Globus pallidus (tissue), 1 donor: ENCODE results near the gene THRA.

ENCODE experiments used
- DNase-seq: peaks from one replicate; pipeline ENCODE4 v3.0.0-alpha.2; 2015; ENCODE audit warnings: low spot score

THRA gene

DNA sequence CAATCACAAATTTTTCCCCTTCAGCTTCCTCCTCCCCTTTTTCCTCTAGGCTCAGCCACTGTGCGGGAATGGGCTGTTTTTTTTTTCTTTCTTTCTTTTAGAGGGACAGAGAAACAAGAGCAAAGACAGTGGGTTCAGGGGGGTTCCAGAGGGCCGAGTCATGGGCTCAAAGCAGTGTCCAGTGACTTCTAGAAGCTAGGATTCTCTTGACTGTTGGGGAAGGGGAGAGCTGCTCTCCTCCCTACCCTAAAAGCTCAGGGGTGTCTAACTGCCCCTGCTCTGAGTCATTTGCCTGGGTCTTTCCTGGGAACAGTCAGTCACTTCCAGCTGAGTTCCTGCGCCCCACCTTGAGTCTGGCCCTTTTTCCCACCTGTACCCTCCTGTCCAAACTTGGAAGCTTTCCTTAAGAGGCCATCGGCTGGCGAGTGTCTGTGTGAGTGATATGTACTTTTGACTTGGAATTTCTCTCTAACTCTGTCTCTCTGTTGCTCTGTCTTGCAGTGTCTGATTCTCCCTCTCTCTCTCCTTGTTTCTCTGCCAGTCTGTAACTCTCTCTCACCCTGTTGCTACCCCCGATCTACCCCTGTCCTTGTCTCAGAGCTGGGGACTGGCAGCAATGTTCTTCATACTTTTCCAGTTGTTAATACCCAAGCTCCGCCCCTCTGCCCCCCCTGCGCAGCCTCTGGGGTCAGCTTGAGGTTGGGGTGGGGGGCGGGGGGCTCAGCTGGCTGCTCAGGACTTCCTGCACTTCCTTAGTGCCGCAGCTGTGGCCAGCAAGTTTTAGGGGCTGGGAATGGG lies 2.4 kb downstream of the THRA start:
- DNase-seq = peak; percentile 61

GRCh38 chr17:40065769-40066510 lies 3.2 kb downstream of the THRA start:
- DNase-seq = no peak

GRCh38 chr17:40067710-40068109 lies 4.9 kb downstream of the THRA start:
- DNase-seq = no peak

- DNase-seq = peak; percentile 60
Observed at GRCh38 chr17:40068129-40068581, 5.4 kb downstream of the THRA start.

DNA sequence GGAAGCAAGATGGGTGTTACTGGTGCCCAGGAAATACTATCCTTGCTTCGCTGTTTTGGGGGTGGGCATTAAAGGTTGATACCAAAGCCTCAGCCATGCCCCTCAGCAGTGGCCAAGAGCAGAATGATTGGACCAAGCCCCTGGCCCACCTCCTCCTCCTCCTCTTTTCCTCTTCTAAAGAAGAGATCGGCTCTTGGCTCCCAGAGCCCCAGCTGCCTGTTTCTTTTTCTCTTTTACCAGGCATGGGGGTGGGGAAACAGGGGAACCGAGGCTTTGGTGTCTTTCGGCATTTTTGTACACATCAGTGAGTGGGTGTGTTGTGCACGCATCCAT lies 5.8 kb downstream of the THRA start:
- no peak for DNase-seq

DNA sequence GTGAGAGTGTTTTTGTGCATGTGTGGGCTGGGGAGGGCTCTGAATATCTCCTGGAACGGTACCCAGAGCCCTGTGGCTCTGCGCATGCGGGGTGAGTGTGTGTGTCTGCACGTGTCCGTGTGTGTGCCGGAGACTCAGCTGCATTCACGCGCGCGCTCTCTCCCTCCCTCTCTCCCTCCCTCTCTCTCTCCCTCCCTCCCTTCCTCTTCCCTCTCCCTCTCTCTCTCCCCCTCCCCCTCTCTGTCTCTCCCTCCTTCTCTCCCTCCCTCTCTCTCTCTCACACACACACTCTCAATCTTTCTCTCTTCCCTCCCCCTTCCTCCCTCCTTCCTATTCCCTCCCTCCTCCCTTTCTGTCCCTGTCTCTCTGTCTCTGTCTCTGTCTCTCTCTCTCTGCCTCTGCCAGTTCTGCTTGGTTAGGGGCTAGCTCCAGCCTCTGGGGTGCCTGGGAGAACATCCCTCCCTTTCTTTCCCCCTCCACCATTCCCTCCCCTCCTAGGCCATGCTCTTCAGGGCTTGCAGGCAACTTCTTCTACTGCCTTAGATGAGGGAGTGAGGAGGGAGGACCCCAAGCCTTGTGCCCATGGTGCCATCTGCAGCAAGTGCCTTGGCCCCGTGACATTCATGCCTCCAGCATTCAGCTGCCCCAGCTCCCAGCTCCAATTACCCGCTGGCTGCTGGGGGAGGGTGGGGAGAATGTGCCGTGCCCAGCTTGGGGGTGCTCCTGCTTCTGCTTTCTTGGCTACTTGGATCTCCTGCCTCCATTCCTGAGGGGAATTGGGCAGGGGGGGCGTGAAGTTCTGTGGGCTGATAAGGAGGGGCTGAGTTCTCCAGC lies 6.4 kb downstream of the THRA start:
- DNase-seq = peak; percentile 96

DNA sequence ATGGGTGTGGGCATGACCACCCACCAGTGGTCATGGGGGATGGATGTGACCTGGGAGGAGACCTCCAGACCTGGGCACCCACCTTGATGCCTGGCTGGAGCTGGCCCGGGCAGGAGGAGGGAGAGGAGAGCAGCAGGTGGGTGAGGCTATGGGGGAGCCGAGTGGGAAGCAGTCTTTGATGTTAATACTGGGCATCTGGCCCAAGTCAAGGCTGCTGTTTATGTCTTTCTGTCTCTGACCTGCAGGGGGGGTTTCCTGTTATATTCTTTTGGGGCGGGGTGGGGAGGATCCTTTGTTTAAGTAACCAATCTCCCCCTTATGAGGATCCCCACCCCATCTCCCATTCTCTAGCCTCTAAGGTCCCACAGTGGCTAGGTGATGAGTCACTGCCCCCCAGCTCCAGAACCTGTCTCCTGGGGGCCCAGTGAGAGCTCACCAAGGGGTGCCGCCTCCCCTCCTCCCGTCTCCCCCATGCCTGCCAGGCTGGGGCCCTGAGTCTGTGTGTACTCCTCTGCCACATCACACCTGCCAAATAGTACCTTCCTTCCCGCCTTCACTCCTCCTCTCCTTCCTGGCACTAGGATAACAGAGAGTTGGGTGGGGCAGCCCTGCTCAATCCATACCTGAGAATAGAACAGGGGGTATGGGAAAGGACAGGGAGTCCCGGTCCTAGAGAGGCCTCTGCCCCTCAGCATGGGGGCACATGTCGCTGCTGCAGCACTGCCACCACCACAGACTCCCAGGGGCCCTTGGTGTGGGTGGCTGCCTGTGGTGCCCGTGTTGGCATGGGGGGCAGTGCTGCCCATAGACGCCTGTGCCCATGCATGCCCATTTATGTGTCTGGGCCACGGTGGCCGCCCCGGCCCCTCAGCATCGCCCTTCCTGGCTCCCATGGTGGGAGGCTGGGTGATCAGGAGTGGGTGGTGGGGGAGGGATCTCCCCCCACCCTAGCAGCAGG lies 7.3 kb downstream of the THRA start:
- DNase-seq = peak; percentile 57

DNA sequence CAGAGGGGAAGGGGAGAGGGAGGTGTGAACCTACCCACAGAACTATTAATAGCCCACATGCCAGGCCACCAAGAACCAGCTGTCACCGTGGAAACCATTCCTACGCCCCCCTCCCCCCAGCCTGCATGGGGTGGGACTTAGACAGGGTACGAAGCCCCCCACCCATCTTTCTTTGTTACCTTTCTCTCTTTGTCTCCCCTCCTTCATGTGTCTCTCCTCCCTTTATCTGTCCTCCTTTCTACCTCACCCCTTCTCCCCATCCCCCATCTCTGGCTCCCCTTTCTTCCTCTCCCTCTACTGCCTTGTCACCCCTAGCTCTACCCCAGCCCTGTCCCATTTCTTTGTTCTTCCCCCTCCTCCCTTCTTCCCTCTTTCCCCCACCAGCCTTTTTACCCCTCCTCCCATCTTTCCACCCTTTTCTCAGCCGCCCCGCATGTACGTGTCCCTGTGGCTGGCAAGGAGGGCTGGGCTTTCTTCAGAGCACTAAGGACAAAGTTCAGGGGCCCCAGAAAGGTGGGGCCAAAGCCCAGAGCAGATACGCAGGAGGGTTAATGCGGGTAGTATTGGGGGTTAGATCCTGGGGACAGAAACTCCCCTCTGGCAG lies 8.0 kb downstream of the THRA start:
- no peak for DNase-seq

GRCh38 chr17:40071313-40072039 lies 8.7 kb downstream of the THRA start:
- peak; percentile 82 for DNase-seq

DNA sequence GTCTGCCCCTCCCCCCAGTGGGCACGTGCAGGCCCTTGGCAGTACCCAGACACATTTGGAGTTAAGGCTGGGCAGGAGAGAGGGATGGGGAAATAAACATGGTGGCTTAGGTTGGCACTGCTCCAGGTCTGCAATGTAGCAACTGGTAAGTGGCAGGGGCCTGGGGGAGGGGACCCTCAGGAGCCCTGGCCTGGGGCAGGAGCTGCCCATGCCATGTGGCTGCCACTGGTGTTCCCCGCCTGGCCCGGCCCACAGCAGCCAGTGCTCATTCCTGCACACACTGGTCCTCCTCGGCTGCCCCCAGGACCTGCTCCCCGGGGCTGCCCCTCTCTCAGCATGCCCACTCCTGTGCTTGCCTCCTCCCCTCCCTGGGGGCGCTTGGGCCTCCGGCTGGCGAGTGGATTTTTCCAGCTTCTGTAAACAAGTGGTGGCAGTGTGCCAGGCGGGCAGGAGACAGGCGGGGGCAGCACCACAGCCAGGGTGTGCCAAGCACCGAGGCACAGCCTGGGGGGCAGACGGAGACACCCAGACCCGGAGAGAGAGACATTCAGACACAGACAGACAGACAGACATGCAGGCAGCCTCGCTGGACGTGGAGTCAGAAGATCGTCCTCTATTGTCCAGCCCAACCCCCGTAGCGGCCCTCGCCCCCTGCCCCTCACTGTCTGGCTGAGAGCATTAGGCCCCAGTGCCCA lies 9.4 kb downstream of the THRA start:
- peak; percentile 97 for DNase-seq

DNA sequence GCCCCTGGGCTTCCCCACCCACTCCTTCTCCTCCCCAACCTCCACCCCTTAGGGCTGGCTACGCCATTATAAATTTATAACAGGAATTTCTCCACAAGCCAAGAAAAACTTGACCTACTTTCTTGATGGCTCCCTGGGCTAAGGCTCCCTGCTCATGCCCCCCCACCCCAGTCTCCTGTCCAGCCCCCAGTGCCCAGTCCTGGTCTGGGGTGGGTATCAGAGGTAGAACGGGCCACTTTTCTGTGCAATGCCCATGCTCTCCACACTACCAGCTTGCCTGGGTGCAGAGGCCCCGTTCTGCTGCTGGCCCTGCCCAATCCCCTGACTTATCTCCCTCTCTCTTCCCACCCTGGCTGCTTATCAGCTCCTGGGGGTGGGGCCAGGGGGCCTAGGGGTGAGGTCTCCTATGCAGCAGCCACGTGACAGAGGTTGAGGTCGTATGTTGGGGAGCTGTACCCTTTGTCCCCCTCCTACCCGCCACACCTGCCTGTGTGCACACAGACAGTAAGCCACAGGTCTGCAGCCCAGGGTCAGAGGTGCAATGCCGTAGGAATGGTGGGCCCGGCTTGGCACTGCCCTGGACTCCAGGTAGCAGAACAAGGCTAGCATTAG lies 10.1 kb downstream of the THRA start:
- no peak for DNase-seq

- peak; percentile 67 for DNase-seq
Observed at GRCh38 chr17:40073454-40074174, 10.8 kb downstream of the THRA start.

- no peak for DNase-seq
Observed at GRCh38 chr17:40074175-40074512, 11.4 kb downstream of the THRA start.

GRCh38 chr17:40074871-40075200 lies 12.1 kb downstream of the THRA start:
- DNase-seq = no peak

DNA sequence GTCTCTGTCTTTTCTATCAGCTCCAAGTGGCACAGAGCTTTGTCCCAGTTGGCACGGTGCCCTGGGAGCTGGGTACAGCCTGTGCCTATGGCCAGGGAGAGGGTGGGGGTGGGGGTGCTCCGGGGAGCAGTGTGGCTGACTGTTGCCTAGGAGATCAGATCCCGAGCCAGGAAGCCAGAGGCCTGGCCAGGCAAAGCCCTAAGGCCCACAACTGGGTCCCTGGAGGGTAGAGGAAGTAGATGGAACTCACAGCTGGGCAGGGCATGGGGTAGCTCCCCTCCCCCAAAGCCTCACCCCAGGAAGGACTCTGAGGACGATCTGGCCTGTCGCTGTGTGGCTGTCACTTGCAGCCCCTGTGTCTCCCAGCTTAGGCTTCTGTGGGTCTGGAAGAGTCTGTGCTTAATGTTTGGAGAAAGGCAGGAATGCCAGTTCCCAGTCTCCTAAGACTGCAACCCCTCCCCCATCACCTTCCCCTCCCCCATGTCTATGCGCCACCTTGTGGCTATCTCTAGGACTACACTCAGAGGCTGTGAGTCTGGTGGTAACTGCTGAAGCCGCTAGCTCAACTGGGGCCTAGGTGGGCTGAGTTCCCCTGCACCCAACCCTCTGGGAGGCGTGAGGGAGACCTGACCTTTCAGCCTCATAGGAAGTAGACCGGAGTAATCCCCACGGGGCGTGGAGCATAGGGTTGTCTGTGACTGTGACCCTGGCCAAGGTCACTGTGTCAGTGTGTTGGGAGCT lies 12.6 kb downstream of the THRA start:
- peak; percentile 89 for DNase-seq

- no peak for DNase-seq
Observed at GRCh38 chr17:40075942-40076498, 13.3 kb downstream of the THRA start.

DNA sequence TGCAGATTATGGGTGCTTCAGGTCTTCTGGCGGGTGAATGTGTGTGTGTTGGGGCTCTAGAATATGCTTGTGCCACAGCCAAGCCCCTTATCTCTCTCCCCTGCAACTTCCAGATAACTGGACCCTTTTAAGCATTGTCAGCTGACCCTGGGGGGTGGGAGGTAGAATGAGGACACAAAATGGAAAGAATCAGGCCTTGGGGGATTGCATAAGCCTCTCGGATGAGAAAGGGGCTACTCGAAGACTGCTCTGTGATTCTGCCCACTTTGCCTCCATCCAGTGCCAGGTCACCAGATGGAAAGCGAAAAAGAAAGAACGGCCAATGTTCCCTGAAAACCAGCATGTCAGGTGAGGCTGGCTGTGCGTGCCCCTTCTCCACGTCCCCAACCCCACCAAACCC lies 13.8 kb downstream of the THRA start:
- no peak for DNase-seq

DNA sequence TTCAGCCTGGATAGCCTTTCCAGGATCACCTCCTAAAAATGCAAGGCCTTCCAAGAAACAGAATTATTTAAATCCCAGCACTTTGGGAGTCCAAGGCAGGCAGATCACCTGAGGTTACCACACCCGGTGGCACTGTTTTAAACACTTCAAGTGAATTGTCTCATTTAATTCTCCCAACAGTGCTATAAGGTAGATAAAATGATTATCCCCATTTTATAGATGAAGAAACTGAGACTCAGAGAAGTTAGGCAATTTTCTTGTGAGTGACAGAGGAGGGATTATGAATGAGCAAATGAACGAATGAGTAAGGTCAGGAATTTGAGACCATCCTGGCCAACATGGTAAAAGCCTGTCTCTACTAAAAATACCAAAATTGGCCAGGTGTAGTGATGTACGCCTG lies 16.8 kb downstream of the THRA start:
- no peak for DNase-seq
